K562 (cell line): ENCODE measurements around the gene DBX2. TPM values are rescaled to one million over a fixed set of nuclear protein-coding genes. Genes with fewer than 3 reads are reported as not detected.

Experiments used
- ATAC-seq: fragments of 200-7000 bp; cut with Tn5 transposase; 3 replicates; pipeline ENCODE4 v1.9.1; 2020; ENCODE audit warnings: moderate library complexity
- BruUV-seq: library from RNA; stranded (reverse); fragments of 400-500 nt; replicated peaks from 2 replicates; lab custom pipeline; 2021; lab: Mats Ljungman, UMichigan
- CTCF ChIA-PET: fragments of 300-600 bp; formaldehyde crosslinking; extraction: SDS; loops from one replicate; lab custom pipeline; 2021; ENCODE audit warnings: low intra/inter-chr PET ratio; lab: Yijun Ruan, JAX
- POLR2A ChIA-PET: fragments of 300-600, 350-650 bp; sonication (Branson Sonifier 250); formaldehyde crosslinking; extraction: SDS; loops from one replicate; lab custom pipeline; 2021; ENCODE audit warnings: antibody characterized with exemption, inconsistent platforms; lab: Yijun Ruan, JAX
- DNase-seq, 4 experiments: peaks; one replicate each; pipeline versions ENCODE4 v3.0.0 to v3.0.0-alpha.2; 2011 to 2018; ENCODE audit warnings: low spot score in 3 of 4, mixed read lengths in 3 of 4; ENCODE audit errors: extremely low read depth in 1 of 4
- FAIRE-seq: peaks from 2 replicates; lab custom pipeline; 2011; peaks lifted over from hg19 to GRCh38; lab: Jason Lieb, UNC
- H2AFZ ChIP-seq: 2 replicates; pipeline ENCODE4 v1.6.0; 2011; ENCODE audit warnings: low read depth, low read length, control low read depth, inconsistent platforms
- H3K27ac ChIP-seq: fragments of 200-600 bp; 3 replicates; pipeline ENCODE4 v1.8.0; 2011; ENCODE audit warnings: low read depth, mild to moderate bottlenecking, control low read depth, inconsistent platforms, low read length, moderate library complexity, mixed read lengths; ENCODE audit errors: extremely low read depth
- H3K27me3 ChIP-seq, 2 experiments: fragments of 300-600 bp in 1 of 2; 2 replicates in 1 of 2; 3 replicates in 1 of 2; pipeline versions ENCODE4 v1.6.0 to v1.8.0; 2011; ENCODE audit warnings: inconsistent platforms in 2 of 2, low read length in 2 of 2, mild to moderate bottlenecking in 1 of 2, mixed read lengths in 1 of 2, moderate library complexity in 1 of 2; ENCODE audit not compliant: control insufficient read depth in 2 of 2, insufficient read depth in 2 of 2
- H3K36me3 ChIP-seq: fragments of 300-600 bp; 3 replicates; pipeline ENCODE4 v1.8.0; 2011; ENCODE audit warnings: mild to moderate bottlenecking, low read length, inconsistent platforms; ENCODE audit not compliant: control insufficient read depth, insufficient read depth
- H3K4me1 ChIP-seq, 2 experiments: fragments of 200-600 bp in 1 of 2; replicated peaks in 1 of 2; 2 replicates in 1 of 2; 3 replicates in 1 of 2; pipeline versions ENCODE4 v1.5.1 to v1.8.0; 2011; ENCODE audit warnings: inconsistent platforms in 2 of 2, low read length in 2 of 2, mild to moderate bottlenecking in 1 of 2, mixed read lengths in 1 of 2, moderate library complexity in 1 of 2; ENCODE audit not compliant: control insufficient read depth in 2 of 2, insufficient read depth in 2 of 2
- H3K4me2 ChIP-seq: 2 replicates; pipeline ENCODE4 v1.6.1; 2011; ENCODE audit warnings: low read length, control low read depth, inconsistent platforms, mixed read lengths; ENCODE audit not compliant: insufficient read depth
- H3K4me3 ChIP-seq: fragments of 200-600 bp; sonication (generic), shearing (Covaris generic); 2 replicates; pipeline ENCODE4 v1.5.1; 2016; ENCODE audit warnings: control low read depth, inconsistent platforms
- H3K79me2 ChIP-seq: fragments of 200-600 bp; 3 replicates; pipeline ENCODE4 v1.8.0; 2011; ENCODE audit warnings: low read length, inconsistent platforms; ENCODE audit not compliant: control insufficient read depth, insufficient read depth
- H3K9ac ChIP-seq, 2 experiments: 2 replicates each; pipeline versions ENCODE4 v1.6.0 to v1.6.1; 2011; ENCODE audit warnings: low read depth in 2 of 2, low read length in 2 of 2, control low read depth in 1 of 2, inconsistent platforms in 1 of 2, mild to moderate bottlenecking in 1 of 2, mixed read lengths in 1 of 2; ENCODE audit not compliant: insufficient read depth in 1 of 2
- H3K9me1 ChIP-seq: one replicate; pipeline ENCODE4 v1.6.0; 2011; ENCODE audit warnings: inconsistent platforms, mild to moderate bottlenecking, low read length, moderate library complexity; ENCODE audit not compliant: control insufficient read depth, insufficient read depth
- H3K9me3 ChIP-seq: replicated peaks from 2 replicates; pipeline ENCODE4 v1.5.1; 2011; ENCODE audit warnings: low read depth, low read length, inconsistent platforms; ENCODE audit not compliant: control insufficient read depth, insufficient read depth
- H4K20me1 ChIP-seq: replicated peaks from 2 replicates; pipeline ENCODE4 v1.6.1; 2011; ENCODE audit warnings: low read length, inconsistent platforms, mixed read lengths; ENCODE audit not compliant: control insufficient read depth, insufficient read depth
- ADNP ChIP-seq: fragments of 200-800 bp; sonication (Bioruptor generic); IDR thresholded peaks from 2 replicates; pipeline ENCODE4 v1.6.1; 2016; ENCODE audit warnings: missing genetic modification characterization, missing compliant biosample characterization
- BCL6 ChIP-seq: fragments of 250-450 bp; sonication (Bioruptor Pico); IDR thresholded peaks from 2 replicates; pipeline ENCODE4 v1.4.0; 2020
- CBFA2T3 ChIP-seq: fragments of 450-650 bp; IDR thresholded peaks from 2 replicates; pipeline ENCODE4 v1.6.1; 2017
- CEBPG ChIP-seq, 3 experiments: fragments of 200-800 bp in 1 of 3; sonication (Bioruptor generic) in 1 of 3; sonication (generic) in 1 of 3; formaldehyde crosslinking in 1 of 3; IDR thresholded peaks in 2 of 3; conservative IDR thresholded peaks in 1 of 3; 2 replicates each; pipeline versions ENCODE4 v1.6.1 to v1.8.0; 2016 to 2022; ENCODE audit warnings: missing compliant biosample characterization in 2 of 3, missing genetic modification characterization in 2 of 3, mild to moderate bottlenecking in 1 of 3, missing genetic modification reagents in 1 of 3
- CREBBP ChIP-seq: IDR thresholded peaks from one replicate; pipeline ENCODE4 v1.6.1; 2012; ENCODE audit warnings: low read depth, mild to moderate bottlenecking, control low read depth, inconsistent platforms, low read length
- FOXA3 ChIP-seq, 2 experiments: fragments of 450-650 bp in 1 of 2; sonication (generic) in 1 of 2; formaldehyde crosslinking; IDR thresholded peaks in 1 of 2; conservative IDR thresholded peaks in 1 of 2; 2 replicates each; pipeline versions ENCODE4 v1.4.0 to v1.8.0; 2020 to 2022; ENCODE audit warnings: mild to moderate bottlenecking in 2 of 2, missing genetic modification reagents in 1 of 2
- GATAD2B ChIP-seq: fragments of 450-650 bp; IDR thresholded peaks from 2 replicates; pipeline ENCODE4 v1.6.1; 2017; ENCODE audit warnings: mild to moderate bottlenecking, borderline replicate concordance
- IFI16 ChIP-seq: fragments of 250-450 bp; sonication (Bioruptor Pico); IDR thresholded peaks from 2 replicates; pipeline ENCODE4 v2.1.2; 2022; ENCODE audit warnings: mild to moderate bottlenecking, inconsistent platforms
- MITF ChIP-seq: IDR thresholded peaks from 2 replicates; pipeline ENCODE4 v1.6.1; 2014; ENCODE audit warnings: antibody characterized with exemption
- NEUROD1 ChIP-seq: fragments of 150-350 bp; IDR thresholded peaks from 2 replicates; pipeline ENCODE4 v1.6.1; 2014; ENCODE audit warnings: borderline replicate concordance, low read length, low read depth; ENCODE audit not compliant: partially characterized antibody
- PBX2 ChIP-seq, 2 experiments: IDR thresholded peaks in 1 of 2; conservative IDR thresholded peaks in 1 of 2; 2 replicates each; pipeline ENCODE4 v1.6.1; 2016; ENCODE audit warnings: low read depth in 2 of 2, mild to moderate bottlenecking in 1 of 2, missing compliant biosample characterization in 1 of 2, missing genetic modification characterization in 1 of 2, moderate library complexity in 1 of 2
- PHB2 ChIP-seq: fragments of 450-650 bp; IDR thresholded peaks from 2 replicates; pipeline ENCODE4 v1.6.1; 2017; ENCODE audit warnings: low read depth
- SIX5 ChIP-seq, 2 experiments: IDR thresholded peaks; 2 replicates each; pipeline ENCODE4 v1.6.1; 2011; ENCODE audit warnings: low read length in 2 of 2, borderline replicate concordance in 1 of 2, low read depth in 1 of 2, mild to moderate bottlenecking in 1 of 2, moderate library complexity in 1 of 2; ENCODE audit not compliant: insufficient read depth in 1 of 2
- TAF9B ChIP-seq: fragments of 450-650 bp; IDR thresholded peaks from 2 replicates; pipeline ENCODE4 v1.6.1; 2018; ENCODE audit warnings: mild to moderate bottlenecking; ENCODE audit not compliant: partially characterized antibody
- THRB ChIP-seq: fragments of 450-650 bp; formaldehyde crosslinking; conservative IDR thresholded peaks from 2 replicates; pipeline ENCODE4 v1.4.0; 2022; ENCODE audit warnings: mild to moderate bottlenecking, missing genetic modification characterization
- XRCC3 ChIP-seq: fragments of 450-650 bp; IDR thresholded peaks from 2 replicates; pipeline ENCODE4 v1.6.1; 2017; ENCODE audit warnings: mild to moderate bottlenecking, moderate library complexity
- ZBTB26 ChIP-seq: fragments of 450-650 bp; formaldehyde crosslinking; IDR thresholded peaks from 2 replicates; pipeline ENCODE4 v1.4.0; 2022; ENCODE audit warnings: missing genetic modification characterization
- in situ Hi-C: fragments of 300-500 bp; cut with MboI; formaldehyde crosslinking; loops from 4 replicates; pipeline ENCODE4 v1.15.0; 2018; ENCODE audit warnings: inconsistent platforms, mixed read lengths
- intact Hi-C: fragments of 100-400 bp; cut with micrococcal nuclease; formaldehyde crosslinking; loops from 2 replicates; pipeline ENCODE4 v1.14.2; 2022
- polyA plus RNA-seq, 8 experiments: library from polyadenylated mRNA; depleted of rRNA in 4 of 8; stranded (reverse) in 5 of 8; unstranded in 3 of 8; fragments of >200 nt; fragmentation: Nextera tagmentation in 2 of 8; fragmentation: Illumina TruSeq in 1 of 8; extraction: Ambion mirVana in 2 of 8; extraction: Trizol in 1 of 8; gene quantifications; 2 replicates each; pipeline versions ENCODE4 v1.2.1 to v1.2.3, GENCODE V29; 2011 to 2014; ENCODE audit warnings: inconsistent platforms in 1 of 8, missing spikeins in 1 of 8
- total RNA-seq, 7 experiments: library from RNA; depleted of rRNA in 6 of 7; stranded (reverse); fragments of >200 nt in 6 of 7; fragmentation: Illumina TruSeq in 2 of 7; extraction: Trizol in 2 of 7; gene quantifications; 2 replicates each; pipeline versions ENCODE4 v1.2.1 to v1.2.3, GENCODE V29; 2011 to 2021; ENCODE audit warnings: low replicate concordance in 1 of 7

Gene DBX2
- total and polyA plus RNA-seq, 9 of the 15 experiments (the other 6 are each of a cell fraction or from before 2014, with no cell fraction given), result not detected

- DNase-seq (no peak), FAIRE-seq (no peak), ATAC-seq (no peak)
- in situ Hi-C loops, result no loop called here
- no peaks in the 10 kb centered on the region for H3K79me2 ChIP-seq
- H3K36me3 ChIP-seq, result no peaks in the 10 kb centered on the region
- no peaks in the 10 kb centered on the region for H3K4me1 ChIP-seq
- intact Hi-C loops, result no loop called here
- no peak overlapping the region for H3K4me2 ChIP-seq
- H3K4me3 ChIP-seq, result no peak overlapping the region
- BruUV-seq, result no TSS peak
- TF ChIP-seq ADNP (no peak), SIX5 (IDR thresholded peaks at IDR 0.05; ENCODE audit: borderline replicate concordance in 1 of 2, insufficient read depth in 1 of 2, low read depth in 1 of 2, low read length in 2 of 2) (no peak), MITF (no peak), PBX2 (CRISPR knock-in tag; IDR thresholded peaks at IDR 0.05; ENCODE audit: low read depth) (no peak), PBX2 (tag; conservative IDR thresholded peaks at IDR 0.05; ENCODE audit: low read depth) (no peak), TAF9B (no peak), NEUROD1 (no peak), FOXA3 (CRISPR knock-in tag; conservative IDR thresholded peaks at IDR 0.05 in 1 of 2, IDR thresholded peaks at IDR 0.05 in 1 of 2) (no peak), IFI16 (CRISPR knock-in tag) (no peak), XRCC3 (no peak), CEBPG (CRISPR knock-in tag; IDR thresholded peaks at IDR 0.05) (no peak), CEBPG (tag; conservative IDR thresholded peaks at IDR 0.05 in 1 of 2, IDR thresholded peaks at IDR 0.05 in 1 of 2) (no peak), CBFA2T3 (no peak), THRB (CRISPR knock-in tag) (no peak), BCL6 (CRISPR knock-in tag) (no peak), ZBTB26 (CRISPR knock-in tag) (no peak), PHB2 (no peak), GATAD2B (no peak), CREBBP (no peak)
- no peaks in the 10 kb centered on the region for H4K20me1 ChIP-seq
- H3K9me3 ChIP-seq, result no peaks in the 10 kb centered on the region
- ChIA-PET CTCF (no interaction called here), POLR2A (no interaction called here)
- no peaks in the 10 kb centered on the region for H3K9me1 ChIP-seq
- H3K27ac ChIP-seq, result no peak overlapping the region
- H3K9ac ChIP-seq, result no peak overlapping the region
- no peaks in the 10 kb centered on the region for H3K27me3 ChIP-seq
- no peak overlapping the region for H2AFZ ChIP-seq
Measured at GRCh38 chr12:44999355-44999754, 51.5 kb downstream of the DBX2 start.
